Panc1 (cell line): ENCODE measurements around the gene RAB40A. TPM values are rescaled to one million over a fixed set of nuclear protein-coding genes. Genes with fewer than 3 reads are reported as not detected.
A peak's percentile ranks its signal among the peaks of the same experiment; 100 is the strongest.

Source experiments
- ATAC-seq: fragments of 200-7000 bp; cut with Tn5 transposase; 2 replicates; pipeline ENCODE4 v1.9.1; 2020; ENCODE audit warnings: mild to moderate bottlenecking, moderate library complexity
- BruUV-seq: library from RNA; stranded (reverse); fragments of 400-500 nt; replicated peaks from 2 replicates; lab custom pipeline; 2021; lab: Mats Ljungman, UMichigan
- CTCF ChIA-PET: fragments of 300-600 bp; sonication (Branson Sonifier 250); formaldehyde crosslinking; loops from one replicate; lab custom pipeline; 2022; ENCODE audit warnings: antibody characterized with exemption; lab: Charles Lee
- POLR2A ChIA-PET: fragments of 300-600 bp; sonication (Branson Sonifier 250); formaldehyde crosslinking; loops from one replicate; lab custom pipeline; 2022; ENCODE audit warnings: antibody characterized with exemption; lab: Charles Lee
- DNase-seq: peaks from one replicate; pipeline ENCODE4 v3.0.0-alpha.2; 2010; ENCODE audit warnings: low read depth, low spot score
- H3K27ac ChIP-seq: 2 replicates; pipeline ENCODE4 v1.5.1; 2011; ENCODE audit warnings: mild to moderate bottlenecking, low read length, inconsistent platforms
- H3K27me3 ChIP-seq: fragments of 200-500 bp; sonication (Bioruptor generic); 2 replicates; pipeline ENCODE4 v1.6.0; 2014; ENCODE audit warnings: low read length, inconsistent platforms; ENCODE audit not compliant: control insufficient read depth, insufficient read depth
- H3K36me3 ChIP-seq: fragments of 200-500 bp; sonication (Bioruptor generic); 2 replicates; pipeline ENCODE4 v1.5.1; 2014; ENCODE audit warnings: inconsistent platforms, mild to moderate bottlenecking, low read length, moderate library complexity; ENCODE audit not compliant: control insufficient read depth, insufficient read depth
- H3K4me1 ChIP-seq: 2 replicates; pipeline ENCODE4 v1.5.1; 2011; ENCODE audit warnings: inconsistent platforms, mild to moderate bottlenecking, low read length, moderate library complexity; ENCODE audit not compliant: control insufficient read depth, insufficient read depth
- H3K4me3 ChIP-seq, 2 experiments: 2 replicates each; pipeline ENCODE4 v1.5.1; 2011 to 2012; ENCODE audit warnings: low read depth in 2 of 2, low read length in 2 of 2, mild to moderate bottlenecking in 2 of 2, inconsistent platforms in 1 of 2, moderate library complexity in 1 of 2
- H3K9me3 ChIP-seq: fragments of 200-500 bp; sonication (Bioruptor generic); 2 replicates; pipeline ENCODE4 v1.5.1; 2014; ENCODE audit warnings: low read depth, mild to moderate bottlenecking, inconsistent platforms, low read length, moderate library complexity; ENCODE audit not compliant: control insufficient read depth, insufficient read depth
- POLR2AphosphoS5 ChIP-seq: IDR thresholded peaks from 2 replicates; pipeline ENCODE4 v1.6.1; 2012; ENCODE audit warnings: mild to moderate bottlenecking, low read depth, low read length, moderate library complexity
- REST ChIP-seq, 2 experiments: IDR thresholded peaks; 2 replicates each; pipeline ENCODE4 v1.6.1; 2011 to 2012; ENCODE audit warnings: low read depth in 2 of 2, control low read depth in 1 of 2, low read length in 1 of 2, mild to moderate bottlenecking in 1 of 2, moderate library complexity in 1 of 2; ENCODE audit not compliant: insufficient read depth in 1 of 2
- SIN3A ChIP-seq: IDR thresholded peaks from 2 replicates; pipeline ENCODE4 v1.6.1; 2012; ENCODE audit warnings: low read depth, mild to moderate bottlenecking, low read length, moderate library complexity, borderline replicate concordance; ENCODE audit not compliant: insufficient read depth
- TCF7L2 ChIP-seq: IDR thresholded peaks from 2 replicates; pipeline ENCODE4 v1.6.1; 2011; ENCODE audit warnings: mild to moderate bottlenecking, low read depth, low read length, inconsistent platforms
- in situ Hi-C: cut with HindIII; loops from 2 replicates; pipeline ENCODE4 v1.10.0; 2016; ENCODE audit warnings: low sequenced_read_pairs, low pct_unique_long_range_greater_than_20kb
- intact Hi-C: fragments of 100-400 bp; cut with micrococcal nuclease; formaldehyde crosslinking; loops from one replicate; pipeline ENCODE4 v1.10.0; 2022; ENCODE audit not compliant: unreplicated experiment
- total RNA-seq: library from RNA; stranded (reverse); gene quantifications from one replicate; pipeline ENCODE4 v1.2.1, GENCODE V29; 2021; ENCODE audit not compliant: unreplicated experiment
- TF ChIP-seq, protein P1 (sequence below): fragments of 450-650 bp; IDR thresholded peaks from 2 replicates; pipeline ENCODE4 v1.5.1; 2017; ENCODE audit warnings: mild to moderate bottlenecking

RAB40A gene
- total RNA-seq, 1 experiment from 2014 or later: 0.26 TPM

DNA sequence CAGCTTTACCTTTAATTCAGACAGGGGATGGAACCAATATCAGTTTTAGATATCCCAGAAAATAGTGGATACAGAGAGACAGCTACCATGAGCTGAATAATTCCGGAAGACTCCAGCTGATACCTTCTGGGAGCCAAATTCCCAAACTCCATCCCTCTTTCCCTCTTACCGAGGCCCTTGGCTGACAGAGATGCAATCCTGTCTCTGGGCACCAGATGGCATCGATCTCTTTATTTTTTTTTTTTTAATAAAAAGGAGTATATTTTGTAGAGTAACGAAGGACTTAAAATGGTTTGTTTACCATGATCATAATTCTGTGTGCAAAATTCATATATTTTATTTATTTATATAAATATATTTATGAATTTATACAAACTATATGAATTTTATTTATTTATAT lies 31.0 kb downstream of the RAB40A start:
- DNase-seq (no peak), ATAC-seq (no peak)
- in situ Hi-C loops (no loop called here), intact Hi-C loops (loop anchor here (5.0 kb wide), 1 partner anchor 329 kb away; no protein-coding TSS in a partner anchor)
- TF ChIP-seq TCF7L2 (no peak), POLR2AphosphoS5 (no peak), SIN3A (no peak)
- TF ChIP-seq, protein P1, sequence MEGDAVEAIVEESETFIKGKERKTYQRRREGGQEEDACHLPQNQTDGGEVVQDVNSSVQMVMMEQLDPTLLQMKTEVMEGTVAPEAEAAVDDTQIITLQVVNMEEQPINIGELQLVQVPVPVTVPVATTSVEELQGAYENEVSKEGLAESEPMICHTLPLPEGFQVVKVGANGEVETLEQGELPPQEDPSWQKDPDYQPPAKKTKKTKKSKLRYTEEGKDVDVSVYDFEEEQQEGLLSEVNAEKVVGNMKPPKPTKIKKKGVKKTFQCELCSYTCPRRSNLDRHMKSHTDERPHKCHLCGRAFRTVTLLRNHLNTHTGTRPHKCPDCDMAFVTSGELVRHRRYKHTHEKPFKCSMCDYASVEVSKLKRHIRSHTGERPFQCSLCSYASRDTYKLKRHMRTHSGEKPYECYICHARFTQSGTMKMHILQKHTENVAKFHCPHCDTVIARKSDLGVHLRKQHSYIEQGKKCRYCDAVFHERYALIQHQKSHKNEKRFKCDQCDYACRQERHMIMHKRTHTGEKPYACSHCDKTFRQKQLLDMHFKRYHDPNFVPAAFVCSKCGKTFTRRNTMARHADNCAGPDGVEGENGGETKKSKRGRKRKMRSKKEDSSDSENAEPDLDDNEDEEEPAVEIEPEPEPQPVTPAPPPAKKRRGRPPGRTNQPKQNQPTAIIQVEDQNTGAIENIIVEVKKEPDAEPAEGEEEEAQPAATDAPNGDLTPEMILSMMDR: peak; percentile 67
- Histone ChIP-seq H3K27me3 (peaks cover 4% of the 10 kb centered on the region; the same call in 1 of the 2 replicates), H3K4me3 (no peak overlapping the region), H3K27ac (no peak overlapping the region), H3K36me3 (no peaks in the 10 kb centered on the region), H3K9me3 (no peaks in the 10 kb centered on the region), H3K4me1 (no peaks in the 10 kb centered on the region)
- ChIA-PET POLR2A (no interaction called here), CTCF (interaction anchor here (0.6 kb wide), 1 partner anchor 268 kb away, joined by 5 read pairs; no protein-coding TSS in a partner anchor)
- no TSS peak for BruUV-seq

- intact Hi-C loops (no loop called here), in situ Hi-C loops (no loop called here)
- no peaks in the 10 kb centered on the region for H3K36me3 ChIP-seq
- no peaks in the 10 kb centered on the region for H3K4me1 ChIP-seq
- CTCF ChIA-PET: interaction anchor here (0.6 kb wide), 1 partner anchor 19 kb away, joined by 3 read pairs; no protein-coding TSS in a partner anchor
- H3K27ac ChIP-seq: no peak overlapping the region
- ATAC-seq (no peak), DNase-seq (no peak)
- POLR2A ChIA-PET: interaction anchor here (0.6 kb wide), 1 partner anchor 90 kb away, joined by 3 read pairs; no protein-coding TSS in a partner anchor
- BruUV-seq: no TSS peak
- H3K27me3 ChIP-seq: peaks cover 4% of the 10 kb centered on the region; the same call in 1 of the 2 replicates
- H3K9me3 ChIP-seq: no peaks in the 10 kb centered on the region
- no peak overlapping the region for H3K4me3 ChIP-seq
- no peak for TF ChIP-seq REST (IDR thresholded peaks at IDR 0.05; ENCODE audit: insufficient read depth in 1 of 2, low read depth in 2 of 2, low read length in 1 of 2)
These were observed 35.6 kb downstream of the RAB40A start for GRCh38 chrX:103483720-103484119.

GRCh38 chrX:103480526-103480925 lies 38.8 kb downstream of the RAB40A start:
- CTCF ChIA-PET: no interaction called here
- peaks cover 2% of the 10 kb centered on the region; the same call in 1 of the 2 replicates for H3K27me3 ChIP-seq
- BruUV-seq: no TSS peak
- ATAC-seq (no peak), DNase-seq (no peak)
- H3K27ac ChIP-seq: no peak overlapping the region
- TF ChIP-seq SIN3A (no peak), REST (IDR thresholded peaks at IDR 0.05; ENCODE audit: insufficient read depth in 1 of 2, low read depth in 2 of 2, low read length in 1 of 2) (no peak), POLR2AphosphoS5 (no peak), TCF7L2 (no peak)
- TF ChIP-seq, protein P1: no peak
- in situ Hi-C loops: no loop called here
- no peak overlapping the region for H3K4me3 ChIP-seq
- H3K36me3 ChIP-seq: no peaks in the 10 kb centered on the region
- H3K4me1 ChIP-seq: no peaks in the 10 kb centered on the region
- no peaks in the 10 kb centered on the region for H3K9me3 ChIP-seq
- intact Hi-C loops: no loop called here
- POLR2A ChIA-PET: no interaction called here
